IMR-90 (cell line): ENCODE measurements around the gene ADD3. TPM values are rescaled to one million over a fixed set of nuclear protein-coding genes. Genes with fewer than 3 reads are reported as not detected.

ENCODE experiments used
- ATAC-seq: fragments of 200-7000 bp; cut with Tn5 transposase; 2 replicates; pipeline ENCODE4 v1.9.1; 2020; ENCODE audit warnings: low read depth, mild to moderate bottlenecking, moderate library complexity
- BruUV-seq: library from RNA; stranded (reverse); fragments of 400-500 nt; replicated peaks from 2 replicates; lab custom pipeline; 2021; lab: Mats Ljungman, UMichigan
- CTCF ChIA-PET: fragments of 300-600 bp; formaldehyde crosslinking; extraction: SDS; loops from one replicate; lab custom pipeline; 2021; ENCODE audit warnings: antibody characterized with exemption; lab: Yijun Ruan, JAX
- POLR2A ChIA-PET: fragments of 300-600 bp; sonication (Branson Sonifier 250); formaldehyde crosslinking; loops from one replicate; lab custom pipeline; 2022; ENCODE audit warnings: antibody characterized with exemption; ENCODE audit not compliant: unreplicated experiment; lab: Charles Lee
- DNase-seq: peaks from one replicate; pipeline ENCODE4 v3.0.0; 2013
- H2AFZ ChIP-seq: replicated peaks from 2 replicates; pipeline ENCODE3; 2013; ENCODE audit warnings: low read length, mild to moderate bottlenecking; ENCODE audit not compliant: poor library complexity
- H2AK5ac ChIP-seq: 2 replicates; pipeline ENCODE4 v1.6.1; 2013; ENCODE audit warnings: low read depth, low read length, inconsistent platforms
- H2AK9ac ChIP-seq: replicated peaks from 2 replicates; pipeline ENCODE3; 2013; ENCODE audit warnings: mild to moderate bottlenecking, low read depth, low read length, moderate library complexity; ENCODE audit not compliant: poor library complexity
- H2BK120ac ChIP-seq: 2 replicates; pipeline ENCODE4 v1.6.1; 2013; ENCODE audit warnings: low read depth, low read length, inconsistent platforms
- H2BK15ac ChIP-seq: 3 replicates; pipeline ENCODE4 v1.6.1; 2013; ENCODE audit warnings: low read depth, low read length, inconsistent platforms
- H2BK20ac ChIP-seq: 2 replicates; pipeline ENCODE4 v1.6.1; 2013; ENCODE audit warnings: low read depth, mild to moderate bottlenecking, inconsistent platforms, low read length, moderate library complexity
- H2BK5ac ChIP-seq: 2 replicates; pipeline ENCODE4 v1.6.1; 2013; ENCODE audit warnings: mild to moderate bottlenecking, low read depth, low read length, inconsistent platforms; ENCODE audit not compliant: poor library complexity, severe bottlenecking
- H3K14ac ChIP-seq: replicated peaks from 2 replicates; pipeline ENCODE4 v1.6.1; 2013; ENCODE audit warnings: low read depth, low read length, inconsistent platforms
- H3K18ac ChIP-seq: 2 replicates; pipeline ENCODE4 v1.6.1; 2013; ENCODE audit warnings: low read depth, low read length, control low read depth
- H3K23ac ChIP-seq: 2 replicates; pipeline ENCODE4 v1.6.1; 2013; ENCODE audit warnings: low read depth, low read length, inconsistent platforms
- H3K27ac ChIP-seq: 2 replicates; pipeline ENCODE4 v1.5.1; 2013; ENCODE audit warnings: mild to moderate bottlenecking, control low read depth, low read length; ENCODE audit not compliant: insufficient read depth
- H3K27me3 ChIP-seq: 2 replicates; pipeline ENCODE4 v1.6.1; 2013; ENCODE audit warnings: low read length; ENCODE audit not compliant: control insufficient read depth, insufficient read depth
- H3K36me3 ChIP-seq: 2 replicates; pipeline ENCODE4 v1.6.1; 2013; ENCODE audit warnings: low read length, mixed read lengths; ENCODE audit not compliant: control insufficient read depth, insufficient read depth
- H3K4ac ChIP-seq: 2 replicates; pipeline ENCODE4 v1.6.1; 2013; ENCODE audit warnings: low read depth, low read length, inconsistent platforms
- H3K4me1 ChIP-seq: 2 replicates; pipeline ENCODE4 v1.6.1; 2013; ENCODE audit warnings: low read length, mixed read lengths; ENCODE audit not compliant: control insufficient read depth, insufficient read depth
- H3K4me2 ChIP-seq: 2 replicates; pipeline ENCODE4 v1.6.1; 2013; ENCODE audit warnings: low read depth, mild to moderate bottlenecking, control low read depth, low read length, moderate library complexity
- H3K4me3 ChIP-seq: 2 replicates; pipeline ENCODE4 v1.5.1; 2013; ENCODE audit warnings: low read depth, mild to moderate bottlenecking, control low read depth, low read length, moderate library complexity; ENCODE audit not compliant: insufficient read depth
- H3K56ac ChIP-seq: 2 replicates; pipeline ENCODE4 v1.6.1; 2013; ENCODE audit warnings: low read length, inconsistent platforms; ENCODE audit not compliant: insufficient read depth; ENCODE audit errors: extremely low read depth
- H3K79me1 ChIP-seq, 2 experiments: 2 replicates each; pipeline ENCODE4 v1.6.1; 2013; ENCODE audit warnings: low read length in 2 of 2, inconsistent platforms in 1 of 2, low read depth in 1 of 2
- H3K9ac ChIP-seq: 2 replicates; pipeline ENCODE4 v1.6.1; 2013; ENCODE audit warnings: low read depth, low read length, control low read depth
- H3K9me1 ChIP-seq: 2 replicates; pipeline ENCODE4 v1.6.1; 2013; ENCODE audit warnings: low read length, inconsistent platforms; ENCODE audit not compliant: insufficient read depth
- H3K9me3 ChIP-seq: 2 replicates; pipeline ENCODE4 v1.6.1; 2013; ENCODE audit warnings: low read length; ENCODE audit not compliant: control insufficient read depth, insufficient read depth
- H4K20me1 ChIP-seq: 2 replicates; pipeline ENCODE4 v1.6.1; 2013; ENCODE audit warnings: low read length, inconsistent platforms; ENCODE audit not compliant: insufficient read depth
- H4K5ac ChIP-seq: 2 replicates; pipeline ENCODE4 v1.6.1; 2013; ENCODE audit warnings: mild to moderate bottlenecking, low read depth, low read length, control low read depth
- H4K8ac ChIP-seq, 2 experiments: 2 replicates each; pipeline ENCODE4 v1.6.1; 2013; ENCODE audit warnings: low read depth in 2 of 2, low read length in 2 of 2, control low read depth in 1 of 2, inconsistent platforms in 1 of 2
- H4K91ac ChIP-seq: 2 replicates; pipeline ENCODE4 v1.6.1; 2013; ENCODE audit warnings: low read depth, low read length, inconsistent platforms; ENCODE audit not compliant: insufficient read depth
- MAFK ChIP-seq: IDR thresholded peaks from 2 replicates; pipeline ENCODE4 v1.6.1; 2012; ENCODE audit warnings: low read depth, low read length, improper control_type of control experiment
- WGBS, 2 experiments: methylation state at CpG; one replicate each; pipeline versions ENCODE4 v1.1.5 to v1.1.7; 2013; ENCODE audit warnings: missing lambda C conversion rate in 2 of 2; ENCODE audit not compliant: insufficient read length in 1 of 2; ENCODE audit errors: extremely low coverage in 2 of 2; 5-methylcytosine and 5-hydroxymethylcytosine counted together
- dilution Hi-C: fragments of 300-500 bp; cut with HindIII; formaldehyde crosslinking; loops from one replicate; pipeline ENCODE4 v1.14.3; 2018; ENCODE audit warnings: low sequenced_read_pairs; ENCODE audit not compliant: unreplicated experiment
- in situ Hi-C: fragments of 300-500 bp; cut with MboI; formaldehyde crosslinking; loops from 3 replicates; pipeline ENCODE4 v1.14.3; 2019; ENCODE audit warnings: low sequenced_read_pairs, inconsistent platforms, mixed read lengths
- intact Hi-C: fragments of 100-400 bp; cut with micrococcal nuclease; formaldehyde crosslinking; loops from 2 replicates; pipeline ENCODE4 v1.10.0; 2022
- polyA plus RNA-seq, 3 experiments: library from polyadenylated mRNA; depleted of rRNA; stranded (reverse); fragments of >200 nt; gene quantifications; 2 replicates each; pipeline ENCODE4 v1.2.3, GENCODE V29; 2012; ENCODE audit warnings: low replicate concordance in 1 of 3
- total RNA-seq: library from RNA; depleted of rRNA; stranded (reverse); fragments of >200 nt; gene quantifications from 2 replicates; pipeline ENCODE4 v1.2.3, GENCODE V29; 2012
- TF ChIP-seq, protein P1 (sequence below): fragments of 150-350 bp; IDR thresholded peaks from 2 replicates; pipeline ENCODE4 v1.6.1; 2017; ENCODE audit warnings: mild to moderate bottlenecking, antibody characterized with exemption, low read length, low read depth
- TF ChIP-seq, protein P2 (sequence below): conservative IDR thresholded peaks from 2 replicates; pipeline ENCODE4 v1.5.1; 2012; ENCODE audit warnings: mild to moderate bottlenecking, low read depth, low read length, improper control_type of control experiment

Gene ADD3
- total and polyA plus RNA-seq, 2 of the 4 experiments (the other 2 are of a cell fraction) = 138 to 212 TPM

DNA sequence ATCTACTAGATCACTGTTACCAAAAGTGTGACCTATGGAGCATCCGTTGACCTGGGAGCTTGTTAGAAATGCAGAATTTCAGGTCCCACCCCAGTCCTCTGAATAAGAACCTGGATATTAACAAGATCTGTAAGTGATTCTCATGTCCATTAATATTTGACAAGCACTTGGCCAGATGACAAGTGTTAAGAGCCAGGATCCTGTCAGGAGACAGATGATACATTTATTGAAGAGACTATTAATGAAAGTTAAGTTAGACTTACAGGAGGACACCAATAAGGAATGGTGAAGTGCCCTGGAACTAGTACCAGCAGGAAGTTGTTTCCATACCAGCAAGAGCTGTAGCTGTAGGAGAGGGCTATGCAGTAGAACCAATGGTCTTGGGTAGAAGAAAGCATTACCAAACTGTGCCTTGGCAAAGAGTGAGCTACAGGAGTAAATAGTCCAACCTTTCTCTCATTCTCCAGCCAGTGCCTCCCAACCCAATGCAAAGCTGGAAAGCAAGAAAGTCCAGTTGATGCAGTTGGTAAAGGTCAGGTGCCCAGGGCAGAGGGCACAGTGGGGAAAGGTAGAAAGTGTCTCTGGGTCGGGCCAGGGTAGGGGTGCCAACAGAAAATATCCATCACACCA is 35.3 kb upstream of the ADD3 start:
- ATAC-seq = no peak
- Histone ChIP-seq H2BK5ac (no peak overlapping the region), H3K18ac (no peak overlapping the region), H3K23ac (no peak overlapping the region), H2AK5ac (no peak overlapping the region), H2AFZ (no peak overlapping the region), H3K56ac (no peak overlapping the region), H4K8ac (no peak overlapping the region), H3K4me2 (no peak overlapping the region), H4K20me1 (no peaks in the 10 kb centered on the region), H2BK15ac (0 out of 3 replicates have a peak overlapping the region, but pooled peaks have one; percentile 27), H2BK20ac (no peak overlapping the region), H3K14ac (no peak overlapping the region), H3K9me3 (no peaks in the 10 kb centered on the region), H2BK120ac (no peak overlapping the region), H4K5ac (no peak overlapping the region), H3K27me3 (no peaks in the 10 kb centered on the region), H3K27ac (no peak overlapping the region), H4K91ac (no peak overlapping the region), H3K9me1 (0 out of 2 replicates have a peak, but pooled peaks cover 9% of the 10 kb centered on the region), H3K79me1 (peaks cover 0 to 2% of the 10 kb centered on the region in 2 experiments; a peak in 1 of 4 replicates), H3K4ac (no peak overlapping the region), H2AK9ac (no peak overlapping the region), H3K36me3 (no peaks in the 10 kb centered on the region), H3K4me1 (peaks cover 12% of the 10 kb centered on the region), H3K4me3 (no peak overlapping the region), H3K9ac (no peak overlapping the region)
- intact Hi-C loops (no loop called here), dilution Hi-C loops (no loop called here), in situ Hi-C loops (no loop called here)
- ChIA-PET CTCF (interaction anchor here (0.6 kb wide), 2 partner anchors 42 to 91 kb away, joined by 3 read pairs; no protein-coding TSS in a partner anchor), POLR2A (no interaction called here)
- no peak for DNase-seq
- TF ChIP-seq, protein P1, sequence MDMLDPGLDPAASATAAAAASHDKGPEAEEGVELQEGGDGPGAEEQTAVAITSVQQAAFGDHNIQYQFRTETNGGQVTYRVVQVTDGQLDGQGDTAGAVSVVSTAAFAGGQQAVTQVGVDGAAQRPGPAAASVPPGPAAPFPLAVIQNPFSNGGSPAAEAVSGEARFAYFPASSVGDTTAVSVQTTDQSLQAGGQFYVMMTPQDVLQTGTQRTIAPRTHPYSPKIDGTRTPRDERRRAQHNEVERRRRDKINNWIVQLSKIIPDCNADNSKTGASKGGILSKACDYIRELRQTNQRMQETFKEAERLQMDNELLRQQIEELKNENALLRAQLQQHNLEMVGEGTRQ = no peak
- TF ChIP-seq, protein P2, sequence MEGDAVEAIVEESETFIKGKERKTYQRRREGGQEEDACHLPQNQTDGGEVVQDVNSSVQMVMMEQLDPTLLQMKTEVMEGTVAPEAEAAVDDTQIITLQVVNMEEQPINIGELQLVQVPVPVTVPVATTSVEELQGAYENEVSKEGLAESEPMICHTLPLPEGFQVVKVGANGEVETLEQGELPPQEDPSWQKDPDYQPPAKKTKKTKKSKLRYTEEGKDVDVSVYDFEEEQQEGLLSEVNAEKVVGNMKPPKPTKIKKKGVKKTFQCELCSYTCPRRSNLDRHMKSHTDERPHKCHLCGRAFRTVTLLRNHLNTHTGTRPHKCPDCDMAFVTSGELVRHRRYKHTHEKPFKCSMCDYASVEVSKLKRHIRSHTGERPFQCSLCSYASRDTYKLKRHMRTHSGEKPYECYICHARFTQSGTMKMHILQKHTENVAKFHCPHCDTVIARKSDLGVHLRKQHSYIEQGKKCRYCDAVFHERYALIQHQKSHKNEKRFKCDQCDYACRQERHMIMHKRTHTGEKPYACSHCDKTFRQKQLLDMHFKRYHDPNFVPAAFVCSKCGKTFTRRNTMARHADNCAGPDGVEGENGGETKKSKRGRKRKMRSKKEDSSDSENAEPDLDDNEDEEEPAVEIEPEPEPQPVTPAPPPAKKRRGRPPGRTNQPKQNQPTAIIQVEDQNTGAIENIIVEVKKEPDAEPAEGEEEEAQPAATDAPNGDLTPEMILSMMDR = no peak
- no peak for TF ChIP-seq MAFK
- no TSS peak for BruUV-seq
- WGBS, 2 experiments = no CpG with 5 or more reads among the region's 2 CpGs
